ENCODE results near the gene KCNG1. TPM values are rescaled to one million over a fixed set of nuclear protein-coding genes. Genes with fewer than 3 reads are reported as not detected.

The KCNG1 gene
- total RNA-seq, 1 donor from 2014 or later, result 0.30 TPM

- intact Hi-C loops (cut with micrococcal nuclease), result no loop called here
- Histone ChIP-seq H3K4me3 (no peak overlapping the region), H3K27me3 (ENCODE audit: low read depth) (peaks cover 89% of the 10 kb centered on the region), H3K4me1 (no peaks in the 10 kb centered on the region), H3K9me3 (replicated peaks) (no peaks in the 10 kb centered on the region), H3K36me3 (no peaks in the 10 kb centered on the region), H3K27ac (replicated peaks) (no peak overlapping the region)
- TF ChIP-seq CTCF (IDR thresholded peaks at IDR 0.05; ENCODE audit: borderline replicate concordance), result no peak
- no peak for DNase-seq
These were observed 18.1 kb downstream of the KCNG1 start for GRCh38 chr20:51004781-51005180.

- no peak overlapping the region for H3K4me3 ChIP-seq
These were observed 18.6 kb downstream of the KCNG1 start for GRCh38 chr20:51004305-51004727.

GRCh38 chr20:51003753-51004152, 19.2 kb downstream of the KCNG1 start:
- Histone ChIP-seq H3K4me3 (no peak overlapping the region), H3K4me1 (no peaks in the 10 kb centered on the region), H3K36me3 (no peaks in the 10 kb centered on the region), H3K9me3 (replicated peaks) (no peaks in the 10 kb centered on the region), H3K27me3 (ENCODE audit: low read depth) (peaks cover 89% of the 10 kb centered on the region), H3K27ac (replicated peaks) (no peak overlapping the region)
- no peak for TF ChIP-seq CTCF (IDR thresholded peaks at IDR 0.05; ENCODE audit: borderline replicate concordance)
- intact Hi-C loops (cut with micrococcal nuclease), result no loop called here
- DNase-seq, result no peak

More at GRCh38 chr20:51004305-51004727, 18.6 kb downstream of the KCNG1 start:
- H3K27ac ChIP-seq (replicated peaks), result no peak overlapping the region
- intact Hi-C loops (cut with micrococcal nuclease), result no loop called here
- DNase-seq, result no peak
- H3K27me3 ChIP-seq (ENCODE audit: low read depth), result peaks cover 89% of the 10 kb centered on the region
- no peaks in the 10 kb centered on the region for H3K36me3 ChIP-seq
- H3K4me1 ChIP-seq, result no peaks in the 10 kb centered on the region
- TF ChIP-seq CTCF (IDR thresholded peaks at IDR 0.05; ENCODE audit: borderline replicate concordance), result no peak
- no peaks in the 10 kb centered on the region for H3K9me3 ChIP-seq (replicated peaks)

- Histone ChIP-seq H3K4me1 (no peaks in the 10 kb centered on the region), H3K4me3 (no peak overlapping the region), H3K27ac (replicated peaks) (no peak overlapping the region), H3K27me3 (ENCODE audit: low read depth) (peaks cover 91% of the 10 kb centered on the region), H3K9me3 (replicated peaks) (no peaks in the 10 kb centered on the region), H3K36me3 (no peaks in the 10 kb centered on the region)
- intact Hi-C loops (cut with micrococcal nuclease), result no loop called here
- no peak for DNase-seq
- no peak for TF ChIP-seq CTCF (IDR thresholded peaks at IDR 0.05; ENCODE audit: borderline replicate concordance)
These were observed 20.3 kb downstream of the KCNG1 start for GRCh38 chr20:51002633-51003032.

DNA sequence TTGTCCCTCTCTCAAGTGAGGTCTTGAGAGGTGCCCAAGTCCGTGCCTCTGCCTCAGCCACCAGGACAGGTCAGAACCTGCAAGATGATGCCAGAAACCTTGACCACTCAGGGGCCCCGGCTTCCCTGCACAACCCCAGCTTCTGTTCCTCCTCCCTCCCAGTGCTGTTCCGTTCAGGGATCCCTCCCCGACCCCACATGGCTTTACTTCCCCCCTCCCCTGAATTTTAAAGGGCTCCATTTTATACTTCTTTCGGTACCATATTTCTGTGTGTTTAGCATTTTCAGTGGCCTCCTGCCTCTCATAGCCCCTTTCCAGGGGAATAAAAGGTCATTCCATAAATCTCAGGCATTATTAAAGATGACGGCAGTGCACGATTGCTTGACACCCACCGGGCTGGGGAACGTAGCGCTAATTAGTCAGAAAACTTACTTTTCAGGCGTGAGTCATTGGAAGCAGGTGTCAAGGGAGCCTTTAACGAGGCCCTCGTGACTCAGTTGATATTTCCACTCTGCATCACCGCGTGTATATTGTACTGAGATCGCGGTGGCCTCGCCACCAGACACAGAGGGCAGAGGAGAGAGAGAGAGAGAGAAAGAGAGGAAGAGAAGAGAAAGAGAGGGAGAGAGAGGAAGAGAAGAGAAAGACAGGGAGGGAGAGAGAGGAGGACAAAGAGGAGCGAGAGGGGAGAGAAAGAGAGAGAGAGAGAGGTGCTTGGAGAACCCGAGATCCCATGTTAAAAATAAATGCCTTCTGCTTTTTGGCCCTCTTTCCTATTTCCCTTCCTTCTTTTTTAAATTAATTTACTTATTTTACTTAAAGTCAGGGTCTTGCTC, 21.3 kb downstream of the KCNG1 start:
- TF ChIP-seq CTCF (IDR thresholded peaks at IDR 0.05; ENCODE audit: borderline replicate concordance), result no peak
- H3K27ac ChIP-seq (replicated peaks), result no peak overlapping the region

More for the DNA sequence above, 21.3 kb downstream of the KCNG1 start:
- Histone ChIP-seq H3K27me3 (ENCODE audit: low read depth) (peaks cover 95% of the 10 kb centered on the region), H3K9me3 (replicated peaks) (no peaks in the 10 kb centered on the region), H3K4me3 (no peak overlapping the region), H3K36me3 (no peaks in the 10 kb centered on the region), H3K4me1 (no peaks in the 10 kb centered on the region)
- intact Hi-C loops (cut with micrococcal nuclease), result no loop called here
- no peak for DNase-seq
